ENCODE measurements around the gene DDX60.
"Not testable (repeated sequence)": the region's sequence is repeated elsewhere in the genome, so short reads cannot be mapped to it uniquely, and the experiment has no call there.

DDX60 gene

GRCh38 chr4:168318266-168318895, at the start of gene DDX60:
Gene DDX60, minus strand, starts transcription at chr4:168318752. Its CDS starts 7,493 bp downstream, at chr4:168311259.
- peak; percentile 70 for DNase-seq

- no peak for DNase-seq
Measured at GRCh38 chr4:168367065-168367464, 48.5 kb upstream of the DDX60 start.

- DNase-seq: no peak
Measured at GRCh38 chr4:168362025-168362401, 43.5 kb upstream of the DDX60 start.

- DNase-seq: no peak
Measured at GRCh38 chr4:168361365-168362024, 42.9 kb upstream of the DDX60 start.

- no peak for DNase-seq
Measured at GRCh38 chr4:168360271-168360670, 41.7 kb upstream of the DDX60 start.

GRCh38 chr4:168357941-168358340, 39.4 kb upstream of the DDX60 start:
- no peak for DNase-seq

- DNase-seq: no peak
Measured at GRCh38 chr4:168353746-168354145, 35.2 kb upstream of the DDX60 start.

- no peak for DNase-seq
Measured at GRCh38 chr4:168337550-168337940, 19.0 kb upstream of the DDX60 start.

GRCh38 chr4:168336837-168337549, 18.4 kb upstream of the DDX60 start:
- no peak for DNase-seq

GRCh38 chr4:168335621-168336020, 17.1 kb upstream of the DDX60 start:
- no peak for DNase-seq

GRCh38 chr4:168334053-168334452, 15.5 kb upstream of the DDX60 start:
- DNase-seq: no peak

- DNase-seq: not testable (repeated sequence)
Measured at GRCh38 chr4:168330575-168330974, 12.0 kb upstream of the DDX60 start.

GRCh38 chr4:168325591-168325990, 7.0 kb upstream of the DDX60 start:
- no peak for DNase-seq

GRCh38 chr4:168321006-168321405, 2.5 kb upstream of the DDX60 start:
- DNase-seq: no peak

GRCh38 chr4:168319486-168320019, 1.0 kb upstream of the DDX60 start:
- DNase-seq: no peak

- no peak for DNase-seq
Measured at GRCh38 chr4:168317621-168318020, 931 bp downstream of the DDX60 start.

- no peak for DNase-seq
Measured at GRCh38 chr4:168309781-168310180, 8.8 kb downstream of the DDX60 start.

- DNase-seq: no peak
Measured at GRCh38 chr4:168308912-168309311, 9.6 kb downstream of the DDX60 start.

- DNase-seq: no peak
Measured at GRCh38 chr4:168306476-168306875, 12.1 kb downstream of the DDX60 start.

- no peak for DNase-seq
Measured at GRCh38 chr4:168304744-168305459, 13.7 kb downstream of the DDX60 start.

GRCh38 chr4:168303430-168303829, 15.1 kb downstream of the DDX60 start:
- DNase-seq: not testable (repeated sequence)

GRCh38 chr4:168293386-168293975, 25.1 kb downstream of the DDX60 start:
- DNase-seq: no peak

GRCh38 chr4:168291242-168291641, 27.3 kb downstream of the DDX60 start:
- DNase-seq: no peak
